NB4 (cell line): ENCODE data around the gene YIPF3.

Source experiments
- CTCF ChIP-seq: IDR thresholded peaks from one replicate; pipeline ENCODE4 v1.5.1; 2012; ENCODE audit warnings: low read depth, low read length
- MAX ChIP-seq: IDR thresholded peaks from 2 replicates; pipeline ENCODE4 v1.6.1; 2011; ENCODE audit warnings: low read depth, low read length
- MYC ChIP-seq: IDR thresholded peaks from 2 replicates; pipeline ENCODE4 v1.6.1; 2011; ENCODE audit warnings: low read depth, low read length
- POLR2A ChIP-seq: IDR thresholded peaks from 2 replicates; pipeline ENCODE4 v1.6.1; 2011; ENCODE audit warnings: mild to moderate bottlenecking; ENCODE audit not compliant: insufficient read length; ENCODE audit errors: extremely low read depth

- TF ChIP-seq CTCF (no peak), MAX (no peak), POLR2A (no peak), MYC (no peak)
Measured at GRCh38 chr6:43511824-43512415, 4.8 kb downstream of the YIPF3 start.
